ENCODE measurements around the gene ADPRH.

- TF ChIP-seq POLR2A (IDR thresholded peaks at IDR 0.05) (no peak), CTCF (IDR thresholded peaks at IDR 0.05) (no peak), EP300 (IDR thresholded peaks at IDR 0.05) (no peak)
These were observed 9.1 kb upstream of the ADPRH start for GRCh38 chr3:119570229-119570628.
